Hepatocyte (in vitro differentiated cells): ENCODE data around the gene COL5A2.

Source experiments
- EZH2 ChIP-seq: fragments of 200-600 bp; sonication (generic); IDR thresholded peaks from 2 replicates; pipeline ENCODE4 v1.6.1; 2016; ENCODE audit warnings: antibody characterized with exemption, mild to moderate bottlenecking, borderline replicate concordance
- EZH2phosphoT487 ChIP-seq: fragments of 200-600 bp; sonication (generic); IDR thresholded peaks from one replicate; pipeline ENCODE4 v1.6.1; 2018; ENCODE audit warnings: antibody characterized with exemption, mild to moderate bottlenecking, low read depth, moderate library complexity; ENCODE audit not compliant: unreplicated experiment, severe bottlenecking
- TF ChIP-seq, protein P1 (sequence below): fragments of 200-600 bp; sonication (generic); IDR thresholded peaks from 2 replicates; pipeline ENCODE4 v1.5.1; 2016; ENCODE audit warnings: antibody characterized with exemption, mild to moderate bottlenecking; ENCODE audit not compliant: poor library complexity

DNA sequence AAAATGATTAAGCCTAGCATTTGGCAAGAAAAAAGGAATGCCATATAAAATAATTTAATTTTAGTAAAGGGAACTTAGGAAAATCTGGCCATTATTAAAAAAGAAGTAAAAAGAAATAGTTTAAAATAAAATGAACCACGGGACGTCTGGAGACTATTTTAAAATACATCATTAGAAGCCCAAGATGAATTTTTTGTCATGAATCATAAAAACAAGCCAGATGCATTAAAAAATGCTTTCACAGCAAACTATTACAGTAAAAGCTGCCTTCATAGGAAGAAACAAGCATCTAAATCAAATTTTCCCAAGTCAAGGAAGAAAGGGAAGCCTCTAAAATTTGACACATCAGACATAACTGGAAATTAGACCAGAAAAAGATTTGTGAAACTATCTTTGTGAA, 33.0 kb downstream of the COL5A2 start:
- TF ChIP-seq, protein P1, sequence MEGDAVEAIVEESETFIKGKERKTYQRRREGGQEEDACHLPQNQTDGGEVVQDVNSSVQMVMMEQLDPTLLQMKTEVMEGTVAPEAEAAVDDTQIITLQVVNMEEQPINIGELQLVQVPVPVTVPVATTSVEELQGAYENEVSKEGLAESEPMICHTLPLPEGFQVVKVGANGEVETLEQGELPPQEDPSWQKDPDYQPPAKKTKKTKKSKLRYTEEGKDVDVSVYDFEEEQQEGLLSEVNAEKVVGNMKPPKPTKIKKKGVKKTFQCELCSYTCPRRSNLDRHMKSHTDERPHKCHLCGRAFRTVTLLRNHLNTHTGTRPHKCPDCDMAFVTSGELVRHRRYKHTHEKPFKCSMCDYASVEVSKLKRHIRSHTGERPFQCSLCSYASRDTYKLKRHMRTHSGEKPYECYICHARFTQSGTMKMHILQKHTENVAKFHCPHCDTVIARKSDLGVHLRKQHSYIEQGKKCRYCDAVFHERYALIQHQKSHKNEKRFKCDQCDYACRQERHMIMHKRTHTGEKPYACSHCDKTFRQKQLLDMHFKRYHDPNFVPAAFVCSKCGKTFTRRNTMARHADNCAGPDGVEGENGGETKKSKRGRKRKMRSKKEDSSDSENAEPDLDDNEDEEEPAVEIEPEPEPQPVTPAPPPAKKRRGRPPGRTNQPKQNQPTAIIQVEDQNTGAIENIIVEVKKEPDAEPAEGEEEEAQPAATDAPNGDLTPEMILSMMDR, result no peak
- TF ChIP-seq EZH2phosphoT487 (no peak), EZH2 (no peak)
